SH-SY5Y (cell line): ENCODE measurements around the gene NATD1.

ENCODE experiments used
- GATA2 ChIP-seq: IDR thresholded peaks from 2 replicates; pipeline ENCODE4 v1.6.1; 2011; ENCODE audit warnings: mild to moderate bottlenecking, low read depth, low read length
- GATA3 ChIP-seq: IDR thresholded peaks from 2 replicates; pipeline ENCODE4 v1.6.1; 2011; ENCODE audit warnings: low read depth, mild to moderate bottlenecking, low read length, moderate library complexity

Gene NATD1

GRCh38 chr17:21249920-21250703, 3.1 kb downstream of the NATD1 start:
- TF ChIP-seq GATA2 (no peak), GATA3 (no peak)

- no peak for TF ChIP-seq GATA2
- TF ChIP-seq GATA3: no peak
Observed at GRCh38 chr17:21249086-21249795, 4.0 kb downstream of the NATD1 start.

- TF ChIP-seq GATA3: no peak
- no peak for TF ChIP-seq GATA2
Observed at GRCh38 chr17:21248500-21248899, 4.7 kb downstream of the NATD1 start.

- TF ChIP-seq GATA3: no peak
- no peak for TF ChIP-seq GATA2
Observed at GRCh38 chr17:21247552-21248258, 5.5 kb downstream of the NATD1 start.

GRCh38 chr17:21246698-21247097, 6.5 kb downstream of the NATD1 start:
- TF ChIP-seq GATA3 (no peak), GATA2 (no peak)

GRCh38 chr17:21245639-21246084, 7.5 kb downstream of the NATD1 start:
- TF ChIP-seq GATA2 (no peak), GATA3 (no peak)

GRCh38 chr17:21243516-21244303, 9.5 kb downstream of the NATD1 start:
- TF ChIP-seq GATA2 (no peak), GATA3 (no peak)

GRCh38 chr17:21242780-21243515, 10.3 kb downstream of the NATD1 start:
- no peak for TF ChIP-seq GATA2
- TF ChIP-seq GATA3: no peak

- TF ChIP-seq GATA3 (no peak), GATA2 (no peak)
Observed at GRCh38 chr17:21242026-21242697, 11.0 kb downstream of the NATD1 start.

- TF ChIP-seq GATA3 (no peak), GATA2 (no peak)
Observed at GRCh38 chr17:21241564-21241963, 11.6 kb downstream of the NATD1 start.

GRCh38 chr17:21240369-21241055, 12.7 kb downstream of the NATD1 start:
- TF ChIP-seq GATA2 (no peak), GATA3 (no peak)
